GM19193 (cell line): Measurements from ENCODE around the gene DSCAML1.

Source experiments
- POLR2A ChIP-seq: IDR thresholded peaks from 4 replicates; pipeline ENCODE4 v1.6.1; 2011; ENCODE audit not compliant: insufficient read depth, insufficient read length; ENCODE audit errors: extremely low read depth

Gene DSCAML1

GRCh38 chr11:117572671-117573070 is 224.3 kb downstream of the DSCAML1 start:
- no peak for TF ChIP-seq POLR2A

GRCh38 chr11:117572129-117572528 is 224.9 kb downstream of the DSCAML1 start:
- TF ChIP-seq POLR2A = no peak

GRCh38 chr11:117570701-117571100 is 226.3 kb downstream of the DSCAML1 start:
- no peak for TF ChIP-seq POLR2A

- no peak for TF ChIP-seq POLR2A
These were observed 227.1 kb downstream of the DSCAML1 start for GRCh38 chr11:117569911-117570310.

- TF ChIP-seq POLR2A = no peak
These were observed 231.3 kb downstream of the DSCAML1 start for GRCh38 chr11:117565709-117566108.

GRCh38 chr11:117564321-117564720 is 232.7 kb downstream of the DSCAML1 start:
- no peak for TF ChIP-seq POLR2A

- no peak for TF ChIP-seq POLR2A
These were observed 233.5 kb downstream of the DSCAML1 start for GRCh38 chr11:117563556-117563955.

- TF ChIP-seq POLR2A = no peak
These were observed 234.9 kb downstream of the DSCAML1 start for GRCh38 chr11:117562136-117562535.

- TF ChIP-seq POLR2A = no peak
These were observed 236.1 kb downstream of the DSCAML1 start for GRCh38 chr11:117560780-117561530.

GRCh38 chr11:117559698-117560097 is 237.3 kb downstream of the DSCAML1 start:
- no peak for TF ChIP-seq POLR2A

- no peak for TF ChIP-seq POLR2A
These were observed 239.7 kb downstream of the DSCAML1 start for GRCh38 chr11:117557361-117557760.

- TF ChIP-seq POLR2A = no peak
These were observed 242.2 kb downstream of the DSCAML1 start for GRCh38 chr11:117554601-117555333.

- no peak for TF ChIP-seq POLR2A
These were observed 244.4 kb downstream of the DSCAML1 start for GRCh38 chr11:117552626-117553025.

- no peak for TF ChIP-seq POLR2A
These were observed 245.2 kb downstream of the DSCAML1 start for GRCh38 chr11:117551761-117552343.

GRCh38 chr11:117550466-117550865 is 246.6 kb downstream of the DSCAML1 start:
- TF ChIP-seq POLR2A = no peak

- no peak for TF ChIP-seq POLR2A
These were observed 247.6 kb downstream of the DSCAML1 start for GRCh38 chr11:117549417-117549816.
